Head of caudate nucleus (tissue), 42 donors: ENCODE data around the gene TGM1.
"Not testable (repeated sequence)": the region's sequence is repeated elsewhere in the genome, so short reads cannot be mapped to it uniquely, and the experiment has no call there.

Experiments
- DNase-seq, 42 donors: peaks; one replicate each; pipeline versions ENCODE4 v3.0.0 to v3.0.0-alpha.2; 2020 to 2021; ENCODE audit warnings: mixed read lengths in 7 of 42
- intact Hi-C: fragments of 100-400 bp; cut with DNase I; formaldehyde crosslinking; loops from one replicate; pipeline ENCODE4 v1.15.0; 2022

The TGM1 gene

GRCh38 chr14:24259282-24260025 lies 3.5 kb downstream of the TGM1 start:
- no peak for DNase-seq
- intact Hi-C loops, result no loop called here

- intact Hi-C loops, result no loop called here
Observed at GRCh38 chr14:24258548-24259265, 4.3 kb downstream of the TGM1 start.

GRCh38 chr14:24258119-24258518 lies 4.9 kb downstream of the TGM1 start:
- intact Hi-C loops, result no loop called here
- no peak for DNase-seq

More at GRCh38 chr14:24258548-24259265, 4.3 kb downstream of the TGM1 start:
- no peak for DNase-seq

GRCh38 chr14:24256960-24257359 lies 6.0 kb downstream of the TGM1 start:
- intact Hi-C loops, result no loop called here
- DNase-seq, result no peak

- DNase-seq, result no peak
- intact Hi-C loops, result no loop called here
Observed at GRCh38 chr14:24255931-24256711, 6.9 kb downstream of the TGM1 start.

GRCh38 chr14:24255438-24255837 lies 7.5 kb downstream of the TGM1 start:
- no peak for DNase-seq
- intact Hi-C loops, result no loop called here

GRCh38 chr14:24254630-24255392 lies 8.2 kb downstream of the TGM1 start:
- intact Hi-C loops, result no loop called here
- no peak for DNase-seq

GRCh38 chr14:24253936-24254335 lies 9.0 kb downstream of the TGM1 start:
- DNase-seq, result no peak
- intact Hi-C loops, result no loop called here

GRCh38 chr14:24252289-24253124 lies 10.5 kb downstream of the TGM1 start:
- intact Hi-C loops, result no loop called here
- no peak for DNase-seq

GRCh38 chr14:24251880-24252288 lies 11.1 kb downstream of the TGM1 start:
- intact Hi-C loops, result no loop called here
- DNase-seq, result no peak

- intact Hi-C loops, result no loop called here
- DNase-seq, result no peak
Observed at GRCh38 chr14:24250354-24250753, 12.6 kb downstream of the TGM1 start.

- peak in 1 of 42 donors; percentile 11 for DNase-seq
- intact Hi-C loops, result no loop called here
Observed at GRCh38 chr14:24249230-24250021, 13.6 kb downstream of the TGM1 start.

- DNase-seq, result peak in 1 of 42 donors; percentile 13
- intact Hi-C loops, result no loop called here
Observed at GRCh38 chr14:24247422-24247821, 15.6 kb downstream of the TGM1 start.

- DNase-seq, result peak in 1 of 42 donors; percentile 4
- intact Hi-C loops, result no loop called here
Observed at GRCh38 chr14:24246765-24247212, 16.2 kb downstream of the TGM1 start.

- intact Hi-C loops, result not testable (repeated sequence)
- DNase-seq, result peak in 3 of 42 donors; percentile 0 to 8 (median 8)
Observed at GRCh38 chr14:24245350-24245749, 17.6 kb downstream of the TGM1 start.

GRCh38 chr14:24243336-24243836 lies 19.6 kb downstream of the TGM1 start:
- intact Hi-C loops, result loop anchor here (5.0 kb wide), 2 partner anchors 54 to 199 kb away; partner anchors contain the start of genes DHRS1, NOP9 and SDR39U1
- DNase-seq, result peak in 5 of 42 donors; percentile 11 to 40 (median 18)
